GM23338 (cell line): ENCODE data around the gene HTR1D.

Experiments used
- CREB1 ChIP-seq: fragments of 250-450 bp; sonication (Bioruptor Pico); IDR thresholded peaks from 2 replicates; pipeline ENCODE4 v1.5.0; 2020; ENCODE audit warnings: low read depth, mild to moderate bottlenecking, moderate library complexity
- CTCF ChIP-seq, 2 experiments: fragments of 200-600 bp in 1 of 2; sonication (generic) in 1 of 2; conservative IDR thresholded peaks; 2 replicates each; pipeline versions ENCODE4 v1.5.1 to v1.6.1; 2016 to 2017; ENCODE audit warnings: antibody characterized with exemption in 2 of 2, low read depth in 2 of 2, mild to moderate bottlenecking in 2 of 2, moderate library complexity in 1 of 2
- EZH2 ChIP-seq: fragments of 200-600 bp; sonication (generic); IDR thresholded peaks from one replicate; pipeline ENCODE4 v1.8.0; 2017; ENCODE audit warnings: antibody characterized with exemption, mild to moderate bottlenecking, low read depth; ENCODE audit not compliant: unreplicated experiment
- EZH2phosphoT487 ChIP-seq: fragments of 200-600 bp; sonication (generic); IDR thresholded peaks from one replicate; pipeline ENCODE4 v1.8.1; 2018; ENCODE audit warnings: antibody characterized with exemption; ENCODE audit not compliant: unreplicated experiment
- JUNB ChIP-seq: IDR thresholded peaks from one replicate; pipeline ENCODE4 v1.6.1; 2016; ENCODE audit warnings: antibody characterized with exemption; ENCODE audit not compliant: unreplicated experiment
- NANOG ChIP-seq: IDR thresholded peaks from 2 replicates; pipeline ENCODE4 v1.6.1; 2016; ENCODE audit warnings: antibody characterized with exemption, borderline replicate concordance
- POLR2AphosphoS5 ChIP-seq: IDR thresholded peaks from 2 replicates; pipeline ENCODE4 v1.6.1; 2016; ENCODE audit warnings: antibody characterized with exemption, low read depth
- REST ChIP-seq: IDR thresholded peaks from one replicate; pipeline ENCODE4 v1.6.1; 2018; ENCODE audit warnings: antibody characterized with exemption; ENCODE audit not compliant: unreplicated experiment
- STAT1 ChIP-seq: IDR thresholded peaks from one replicate; pipeline ENCODE4 v1.6.1; 2016; ENCODE audit warnings: antibody characterized with exemption; ENCODE audit not compliant: unreplicated experiment
- ZNF114 ChIP-seq: fragments of 250-450 bp; sonication (Bioruptor Pico); IDR thresholded peaks from 2 replicates; pipeline ENCODE4 v1.5.0; 2020; ENCODE audit warnings: mild to moderate bottlenecking, moderate library complexity
- ZNF331 ChIP-seq: fragments of 250-450 bp; sonication (Bioruptor Pico); IDR thresholded peaks from 2 replicates; pipeline ENCODE4 v1.5.0; 2020; ENCODE audit warnings: low read depth, mild to moderate bottlenecking, moderate library complexity
- TF ChIP-seq, protein P1 (sequence below): IDR thresholded peaks from 2 replicates; pipeline ENCODE4 v1.6.1; 2016; ENCODE audit warnings: antibody characterized with exemption
- TF ChIP-seq, protein P2 (sequence below): fragments of 250-450 bp; sonication (Bioruptor Pico); IDR thresholded peaks from 2 replicates; pipeline ENCODE4 v1.5.0; 2020; ENCODE audit warnings: mild to moderate bottlenecking, moderate library complexity

- no peak for TF ChIP-seq CREB1 (CRISPR knock-in tag)
- no peak for TF ChIP-seq EZH2
- no peak for TF ChIP-seq CTCF (conservative IDR thresholded peaks at IDR 0.05; ENCODE audit: low read depth in 2 of 2)
- no peak for TF ChIP-seq ZNF114 (CRISPR knock-in tag)
- TF ChIP-seq POLR2AphosphoS5, result no peak
- TF ChIP-seq, protein P1, sequence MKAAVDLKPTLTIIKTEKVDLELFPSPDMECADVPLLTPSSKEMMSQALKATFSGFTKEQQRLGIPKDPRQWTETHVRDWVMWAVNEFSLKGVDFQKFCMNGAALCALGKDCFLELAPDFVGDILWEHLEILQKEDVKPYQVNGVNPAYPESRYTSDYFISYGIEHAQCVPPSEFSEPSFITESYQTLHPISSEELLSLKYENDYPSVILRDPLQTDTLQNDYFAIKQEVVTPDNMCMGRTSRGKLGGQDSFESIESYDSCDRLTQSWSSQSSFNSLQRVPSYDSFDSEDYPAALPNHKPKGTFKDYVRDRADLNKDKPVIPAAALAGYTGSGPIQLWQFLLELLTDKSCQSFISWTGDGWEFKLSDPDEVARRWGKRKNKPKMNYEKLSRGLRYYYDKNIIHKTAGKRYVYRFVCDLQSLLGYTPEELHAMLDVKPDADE, result no peak
- TF ChIP-seq, protein P2, sequence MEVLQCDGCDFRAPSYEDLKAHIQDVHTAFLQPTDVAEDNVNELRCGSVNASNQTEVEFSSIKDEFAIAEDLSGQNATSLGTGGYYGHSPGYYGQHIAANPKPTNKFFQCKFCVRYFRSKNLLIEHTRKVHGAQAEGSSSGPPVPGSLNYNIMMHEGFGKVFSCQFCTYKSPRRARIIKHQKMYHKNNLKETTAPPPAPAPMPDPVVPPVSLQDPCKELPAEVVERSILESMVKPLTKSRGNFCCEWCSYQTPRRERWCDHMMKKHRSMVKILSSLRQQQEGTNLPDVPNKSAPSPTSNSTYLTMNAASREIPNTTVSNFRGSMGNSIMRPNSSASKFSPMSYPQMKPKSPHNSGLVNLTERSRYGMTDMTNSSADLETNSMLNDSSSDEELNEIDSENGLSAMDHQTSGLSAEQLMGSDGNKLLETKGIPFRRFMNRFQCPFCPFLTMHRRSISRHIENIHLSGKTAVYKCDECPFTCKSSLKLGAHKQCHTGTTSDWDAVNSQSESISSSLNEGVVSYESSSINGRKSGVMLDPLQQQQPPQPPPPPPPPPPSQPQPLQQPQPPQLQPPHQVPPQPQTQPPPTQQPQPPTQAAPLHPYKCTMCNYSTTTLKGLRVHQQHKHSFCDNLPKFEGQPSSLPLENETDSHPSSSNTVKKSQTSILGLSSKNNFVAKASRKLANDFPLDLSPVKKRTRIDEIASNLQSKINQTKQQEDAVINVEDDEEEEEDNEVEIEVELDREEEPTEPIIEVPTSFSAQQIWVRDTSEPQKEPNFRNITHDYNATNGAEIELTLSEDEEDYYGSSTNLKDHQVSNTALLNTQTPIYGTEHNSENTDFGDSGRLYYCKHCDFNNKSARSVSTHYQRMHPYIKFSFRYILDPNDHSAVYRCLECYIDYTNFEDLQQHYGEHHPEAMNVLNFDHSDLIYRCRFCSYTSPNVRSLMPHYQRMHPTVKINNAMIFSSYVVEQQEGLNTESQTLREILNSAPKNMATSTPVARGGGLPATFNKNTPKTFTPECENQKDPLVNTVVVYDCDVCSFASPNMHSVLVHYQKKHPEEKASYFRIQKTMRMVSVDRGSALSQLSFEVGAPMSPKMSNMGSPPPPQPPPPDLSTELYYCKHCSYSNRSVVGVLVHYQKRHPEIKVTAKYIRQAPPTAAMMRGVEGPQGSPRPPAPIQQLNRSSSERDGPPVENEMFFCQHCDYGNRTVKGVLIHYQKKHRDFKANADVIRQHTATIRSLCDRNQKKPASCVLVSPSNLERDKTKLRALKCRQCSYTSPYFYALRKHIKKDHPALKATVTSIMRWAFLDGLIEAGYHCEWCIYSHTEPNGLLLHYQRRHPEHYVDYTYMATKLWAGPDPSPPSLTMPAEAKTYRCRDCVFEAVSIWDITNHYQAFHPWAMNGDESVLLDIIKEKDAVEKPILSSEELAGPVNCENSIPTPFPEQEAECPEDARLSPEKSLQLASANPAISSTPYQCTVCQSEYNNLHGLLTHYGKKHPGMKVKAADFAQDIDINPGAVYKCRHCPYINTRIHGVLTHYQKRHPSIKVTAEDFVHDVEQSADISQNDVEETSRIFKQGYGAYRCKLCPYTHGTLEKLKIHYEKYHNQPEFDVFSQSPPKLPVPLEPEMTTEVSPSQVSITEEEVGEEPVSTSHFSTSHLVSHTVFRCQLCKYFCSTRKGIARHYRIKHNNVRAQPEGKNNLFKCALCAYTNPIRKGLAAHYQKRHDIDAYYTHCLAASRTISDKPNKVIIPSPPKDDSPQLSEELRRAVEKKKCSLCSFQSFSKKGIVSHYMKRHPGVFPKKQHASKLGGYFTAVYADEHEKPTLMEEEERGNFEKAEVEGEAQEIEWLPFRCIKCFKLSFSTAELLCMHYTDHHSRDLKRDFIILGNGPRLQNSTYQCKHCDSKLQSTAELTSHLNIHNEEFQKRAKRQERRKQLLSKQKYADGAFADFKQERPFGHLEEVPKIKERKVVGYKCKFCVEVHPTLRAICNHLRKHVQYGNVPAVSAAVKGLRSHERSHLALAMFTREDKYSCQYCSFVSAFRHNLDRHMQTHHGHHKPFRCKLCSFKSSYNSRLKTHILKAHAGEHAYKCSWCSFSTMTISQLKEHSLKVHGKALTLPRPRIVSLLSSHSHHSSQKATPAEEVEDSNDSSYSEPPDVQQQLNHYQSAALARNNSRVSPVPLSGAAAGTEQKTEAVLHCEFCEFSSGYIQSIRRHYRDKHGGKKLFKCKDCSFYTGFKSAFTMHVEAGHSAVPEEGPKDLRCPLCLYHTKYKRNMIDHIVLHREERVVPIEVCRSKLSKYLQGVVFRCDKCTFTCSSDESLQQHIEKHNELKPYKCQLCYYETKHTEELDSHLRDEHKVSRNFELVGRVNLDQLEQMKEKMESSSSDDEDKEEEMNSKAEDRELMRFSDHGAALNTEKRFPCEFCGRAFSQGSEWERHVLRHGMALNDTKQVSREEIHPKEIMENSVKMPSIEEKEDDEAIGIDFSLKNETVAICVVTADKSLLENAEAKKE (CRISPR knock-in tag), result no peak
- no peak for TF ChIP-seq REST
- TF ChIP-seq JUNB, result no peak
- no peak for TF ChIP-seq EZH2phosphoT487
- TF ChIP-seq ZNF331 (CRISPR knock-in tag), result no peak
- TF ChIP-seq STAT1, result no peak
- TF ChIP-seq NANOG, result no peak
These were observed 42.7 kb downstream of the HTR1D start for GRCh38 chr1:23174426-23175110.
